ENCODE measurements around the gene CNOT11. TPM values are rescaled to one million over a fixed set of nuclear protein-coding genes. Genes with fewer than 3 reads are reported as not detected.

The CNOT11 gene
- total and polyA plus RNA-seq, 2 of the 4 experiments (the other 2 are of a cell fraction): 36.4 to 55.8 TPM

DNA sequence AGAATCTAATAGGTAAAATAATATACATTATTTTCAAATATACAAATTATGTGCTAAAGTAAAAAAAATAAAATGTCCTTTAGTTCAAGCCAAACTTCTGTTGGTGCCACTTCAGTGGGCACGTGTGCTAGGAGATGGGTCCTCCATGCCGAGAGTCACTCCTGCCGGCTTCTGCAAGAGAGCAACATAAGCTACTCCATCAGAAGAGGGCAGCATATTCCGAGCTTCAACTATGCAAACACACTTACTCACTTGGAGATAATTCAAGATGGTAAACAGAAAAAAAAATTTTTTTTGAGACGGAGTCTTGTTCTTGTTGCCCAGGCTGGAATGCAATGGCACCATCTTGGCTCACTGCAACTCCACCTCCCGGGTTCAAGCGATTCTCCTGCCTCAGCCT, 24.4 kb downstream of the CNOT11 start:
- Histone ChIP-seq H3K4ac (ENCODE audit: low read depth, low read length) (no peak overlapping the region), H2BK120ac (ENCODE audit: low read depth, low read length) (no peak overlapping the region), H3K56ac (ENCODE audit: extremely low read depth, insufficient read depth, low read length) (no peak overlapping the region), H3K36me3 (ENCODE audit: control insufficient read depth, insufficient read depth, low read length) (peaks cover 27% of the 10 kb centered on the region), H4K5ac (ENCODE audit: low read depth, low read length) (no peak overlapping the region), H2AK5ac (ENCODE audit: low read depth, low read length) (no peak overlapping the region), H2BK5ac (ENCODE audit: low read depth, low read length, poor library complexity, severe bottlenecking) (no peak overlapping the region), H3K18ac (ENCODE audit: low read depth, low read length) (no peak overlapping the region), H3K14ac (replicated peaks; ENCODE audit: low read depth, low read length) (no peak overlapping the region), H4K8ac (ENCODE audit: low read depth in 2 of 2, low read length in 2 of 2) (no peak overlapping the region), H3K9me1 (ENCODE audit: insufficient read depth, low read length) (peaks cover 3% of the 10 kb centered on the region; the same call in 1 of the 2 replicates), H4K91ac (ENCODE audit: insufficient read depth, low read depth, low read length) (no peak overlapping the region), H3K23ac (ENCODE audit: low read depth, low read length) (no peak overlapping the region), H3K4me3 (ENCODE audit: insufficient read depth, low read depth, low read length) (no peak overlapping the region), H3K79me1 (ENCODE audit: low read depth in 1 of 2, low read length in 2 of 2) (peaks cover 7 to 22% of the 10 kb centered on the region in 2 experiments; a peak in 3 of 4 replicates), H3K4me1 (ENCODE audit: control insufficient read depth, insufficient read depth, low read length) (no peaks in the 10 kb centered on the region), H2BK20ac (ENCODE audit: low read depth, low read length) (no peak overlapping the region), H3K9me3 (ENCODE audit: control insufficient read depth, insufficient read depth, low read length) (no peaks in the 10 kb centered on the region), H2AK9ac (replicated peaks; ENCODE audit: low read depth, low read length, poor library complexity) (no peak overlapping the region), H3K27me3 (ENCODE audit: control insufficient read depth, insufficient read depth, low read length) (no peaks in the 10 kb centered on the region), H4K20me1 (ENCODE audit: insufficient read depth, low read length) (no peaks in the 10 kb centered on the region), H2AFZ (replicated peaks; ENCODE audit: low read length, poor library complexity) (no peak overlapping the region), H3K27ac (ENCODE audit: insufficient read depth, low read length) (no peak overlapping the region), H2BK15ac (ENCODE audit: low read depth, low read length) (no peak overlapping the region), H3K9ac (ENCODE audit: low read depth, low read length) (no peak overlapping the region), H3K4me2 (ENCODE audit: low read depth, low read length) (no peak overlapping the region)
- CTCF ChIA-PET: no interaction called here
- in situ Hi-C loops (cut with MboI; ENCODE audit: low sequenced_read_pairs) (no loop called here), dilution Hi-C loops (cut with HindIII; ENCODE audit: low sequenced_read_pairs, unreplicated experiment) (no loop called here), intact Hi-C loops (cut with micrococcal nuclease) (no loop called here)
- no CpG with 5 or more reads among the region's 7 CpGs for WGBS, 2 experiments (ENCODE audit: extremely low coverage in 2 of 2, insufficient read length in 1 of 2)
- POLR2A ChIA-PET (ENCODE audit: unreplicated experiment): no interaction called here
- ATAC-seq (ENCODE audit: low read depth) (peak; percentile 75), DNase-seq (peak; percentile 49)
- no TSS peak for BruUV-seq (replicated peaks)
- TF ChIP-seq RAD21 (IDR thresholded peaks at IDR 0.05; ENCODE audit: low read length): peak; percentile 23; the same call in 1 of the 2 replicates
- TF ChIP-seq CHD1 (IDR thresholded peaks at IDR 0.05; ENCODE audit: low read depth, low read length): no peak
- TF ChIP-seq, protein P1, sequence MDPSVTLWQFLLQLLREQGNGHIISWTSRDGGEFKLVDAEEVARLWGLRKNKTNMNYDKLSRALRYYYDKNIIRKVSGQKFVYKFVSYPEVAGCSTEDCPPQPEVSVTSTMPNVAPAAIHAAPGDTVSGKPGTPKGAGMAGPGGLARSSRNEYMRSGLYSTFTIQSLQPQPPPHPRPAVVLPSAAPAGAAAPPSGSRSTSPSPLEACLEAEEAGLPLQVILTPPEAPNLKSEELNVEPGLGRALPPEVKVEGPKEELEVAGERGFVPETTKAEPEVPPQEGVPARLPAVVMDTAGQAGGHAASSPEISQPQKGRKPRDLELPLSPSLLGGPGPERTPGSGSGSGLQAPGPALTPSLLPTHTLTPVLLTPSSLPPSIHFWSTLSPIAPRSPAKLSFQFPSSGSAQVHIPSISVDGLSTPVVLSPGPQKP (IDR thresholded peaks at IDR 0.05; ENCODE audit: borderline replicate concordance, low read depth, low read length): no peak
